SU-DHL-6 (cell line): ENCODE data around the gene FEN1.
A peak's percentile ranks its signal among the peaks of the same experiment; 100 is the strongest.

Source experiments
- H2AFZ ChIP-seq: fragments of 200-600 bp; sonication (generic); 2 replicates; pipeline ENCODE4 v1.6.1; 2014; ENCODE audit warnings: low read depth, mild to moderate bottlenecking, moderate library complexity, mixed read lengths, antibody characterized with exemption, low read length; ENCODE audit not compliant: severe bottlenecking
- H3F3A ChIP-seq: fragments of 200-600 bp; shearing (Covaris generic); 2 replicates; pipeline ENCODE4 v1.6.0; 2016; ENCODE audit warnings: antibody characterized with exemption, mild to moderate bottlenecking; ENCODE audit not compliant: insufficient read depth
- H3K27ac ChIP-seq: fragments of 200-600 bp; sonication (generic); 2 replicates; pipeline ENCODE4 v1.5.1; 2016; ENCODE audit warnings: low read depth, mild to moderate bottlenecking, low read length, moderate library complexity, mixed read lengths
- H3K27me3 ChIP-seq: fragments of 200-600 bp; sonication (generic), shearing (Covaris generic); 2 replicates; pipeline ENCODE4 v1.6.0; 2014; ENCODE audit warnings: mild to moderate bottlenecking, low read length
- H3K36me3 ChIP-seq: fragments of 200-600 bp; sonication (generic); 2 replicates; pipeline ENCODE4 v1.6.1; 2014; ENCODE audit warnings: mild to moderate bottlenecking, low read length, mixed read lengths
- H3K4me2 ChIP-seq: fragments of 300-600, 200-600 bp; shearing (Covaris generic), sonication (generic); 2 replicates; pipeline ENCODE4 v1.6.0; 2014; ENCODE audit warnings: low read length, low read depth, mild to moderate bottlenecking; ENCODE audit not compliant: poor library complexity, severe bottlenecking
- H3K4me3 ChIP-seq: fragments of 200-600 bp; sonication (generic); 2 replicates; pipeline ENCODE4 v1.5.1; 2014; ENCODE audit warnings: antibody characterized with exemption, low read length, mild to moderate bottlenecking, mixed read lengths; ENCODE audit not compliant: insufficient read depth, poor library complexity, severe bottlenecking
- H3K79me2 ChIP-seq: fragments of 200-600 bp; sonication (generic); 2 replicates; pipeline ENCODE4 v1.6.1; 2014; ENCODE audit warnings: mild to moderate bottlenecking, low read length, moderate library complexity; ENCODE audit not compliant: insufficient read depth
- H3K9ac ChIP-seq: fragments of 200-600 bp; sonication (generic); 2 replicates; pipeline ENCODE4 v1.7.0; 2014; ENCODE audit warnings: mild to moderate bottlenecking, low read length
- H3K9me2 ChIP-seq: fragments of 200-600 bp; sonication (generic); replicated peaks from 2 replicates; pipeline ENCODE4 v1.6.1; 2014; ENCODE audit warnings: low read length; ENCODE audit not compliant: insufficient read depth
- H3K9me3 ChIP-seq: fragments of 200-600 bp; sonication (generic); 2 replicates; pipeline ENCODE4 v1.6.1; 2014; ENCODE audit warnings: low read length, mixed read lengths; ENCODE audit not compliant: insufficient read depth
- H4K20me1 ChIP-seq: fragments of 200-600 bp; sonication (generic); 2 replicates; pipeline ENCODE4 v1.6.1; 2014; ENCODE audit warnings: low read depth, mild to moderate bottlenecking, antibody characterized with exemption, low read length, moderate library complexity, mixed read lengths
- CTCF ChIP-seq: fragments of 200-600 bp; sonication (generic); IDR thresholded peaks from one replicate; pipeline ENCODE4 v1.5.1; 2017; ENCODE audit warnings: antibody characterized with exemption, mild to moderate bottlenecking, low read length, moderate library complexity; ENCODE audit not compliant: insufficient read depth, poor library complexity, severe bottlenecking
- EZH2phosphoT487 ChIP-seq: fragments of 200-600 bp; sonication (generic), shearing (Covaris generic); conservative IDR thresholded peaks from 2 replicates; pipeline ENCODE4 v1.6.1; 2018; ENCODE audit warnings: mild to moderate bottlenecking, antibody characterized with exemption, low read length, moderate library complexity, mixed read lengths

FEN1 gene

GRCh38 chr11:61820174-61820573 lies 27.5 kb downstream of the FEN1 start:
- Histone ChIP-seq H3K9me3 (no peaks in the 10 kb centered on the region), H3K27ac (no peak overlapping the region), H3K4me3 (no peak overlapping the region), H2AFZ (no peak overlapping the region), H3K79me2 (0 out of 2 replicates have a peak, but pooled peaks cover 5% of the 10 kb centered on the region), H3K4me2 (no peak overlapping the region), H3K9me2 (no peaks in the 10 kb centered on the region), H3F3A (peaks cover 14% of the 10 kb centered on the region), H3K9ac (no peak overlapping the region), H4K20me1 (no peaks in the 10 kb centered on the region), H3K36me3 (no peaks in the 10 kb centered on the region), H3K27me3 (no peaks in the 10 kb centered on the region)
- no peak for TF ChIP-seq EZH2phosphoT487
- TF ChIP-seq CTCF: no peak

GRCh38 chr11:61826930-61827570 lies 34.3 kb downstream of the FEN1 start:
- H3K4me2 ChIP-seq: peak overlapping the region; percentile 84

GRCh38 chr11:61827571-61828378 lies 35.1 kb downstream of the FEN1 start, which contains the start of gene FADS2:
Gene FADS2 (plus strand): TSS chr11:61828300. CDS start chr11:61828391, 91 bp downstream.
- Histone ChIP-seq H3K4me3 (peak within 1 kb of the TSS; percentile 59), H3F3A (0 out of 2 replicates have a peak, but pooled peaks cover 5% of the 10 kb centered on the region), H3K27ac (peak within 1 kb of the TSS; percentile 75), H3K9ac (peak within 1 kb of the TSS; percentile 81), H3K9me2 (no peaks in the 10 kb centered on the region), H3K36me3 (no peaks in the 10 kb centered on the region), H4K20me1 (no peaks in the 10 kb centered on the region), H3K27me3 (no peaks in the 10 kb centered on the region), H2AFZ (peak within 1 kb of the TSS; percentile 29), H3K79me2 (peaks cover 33% of the 10 kb centered on the region), H3K9me3 (no peaks in the 10 kb centered on the region), H3K4me2 (peak within 1 kb of the TSS; percentile 84)
- TF ChIP-seq CTCF: no peak

More at GRCh38 chr11:61826930-61827570, 34.3 kb downstream of the FEN1 start:
- H3K9ac ChIP-seq: peak overlapping the region; percentile 81
- no peaks in the 10 kb centered on the region for H3K9me3 ChIP-seq
- H3K27ac ChIP-seq: peak overlapping the region; percentile 75
- 0 out of 2 replicates have a peak, but pooled peaks cover 5% of the 10 kb centered on the region for H3F3A ChIP-seq
- H2AFZ ChIP-seq: peak overlapping the region; percentile 29
- peaks cover 33% of the 10 kb centered on the region for H3K79me2 ChIP-seq
- no peaks in the 10 kb centered on the region for H3K36me3 ChIP-seq
- H3K27me3 ChIP-seq: no peaks in the 10 kb centered on the region
- no peaks in the 10 kb centered on the region for H4K20me1 ChIP-seq
- H3K9me2 ChIP-seq: no peaks in the 10 kb centered on the region
- TF ChIP-seq CTCF: no peak
- TF ChIP-seq EZH2phosphoT487: no peak
- peak overlapping the region; percentile 59 for H3K4me3 ChIP-seq
